IPS-20b (cell line): ENCODE data around the gene NUP133.

Source experiments
- H3K27ac ChIP-seq: one replicate; pipeline ENCODE4 v1.5.1; 2013; ENCODE audit warnings: low read length
- H3K27me3 ChIP-seq: 2 replicates; pipeline ENCODE4 v1.6.1; 2013; ENCODE audit warnings: mild to moderate bottlenecking, low read length, inconsistent platforms; ENCODE audit not compliant: insufficient read depth
- H3K36me3 ChIP-seq: 2 replicates; pipeline ENCODE4 v1.6.1; 2013; ENCODE audit warnings: low read depth, mild to moderate bottlenecking, inconsistent platforms, low read length, moderate library complexity; ENCODE audit not compliant: insufficient read depth
- H3K4me1 ChIP-seq: 2 replicates; pipeline ENCODE4 v1.6.1; 2013; ENCODE audit warnings: mild to moderate bottlenecking, control low read depth, inconsistent platforms, low read length, moderate library complexity; ENCODE audit not compliant: insufficient read depth
- H3K4me3 ChIP-seq: 2 replicates; pipeline ENCODE4 v1.5.1; 2013; ENCODE audit warnings: mild to moderate bottlenecking, low read length, inconsistent platforms
- H3K9ac ChIP-seq: 2 replicates; pipeline ENCODE4 v1.6.1; 2013; ENCODE audit warnings: low read depth, mild to moderate bottlenecking, inconsistent platforms, low read length, moderate library complexity
- H3K9me3 ChIP-seq: 2 replicates; pipeline ENCODE4 v1.6.1; 2013; ENCODE audit warnings: mild to moderate bottlenecking, low read depth, low read length, inconsistent platforms; ENCODE audit not compliant: insufficient read depth

The NUP133 gene

DNA sequence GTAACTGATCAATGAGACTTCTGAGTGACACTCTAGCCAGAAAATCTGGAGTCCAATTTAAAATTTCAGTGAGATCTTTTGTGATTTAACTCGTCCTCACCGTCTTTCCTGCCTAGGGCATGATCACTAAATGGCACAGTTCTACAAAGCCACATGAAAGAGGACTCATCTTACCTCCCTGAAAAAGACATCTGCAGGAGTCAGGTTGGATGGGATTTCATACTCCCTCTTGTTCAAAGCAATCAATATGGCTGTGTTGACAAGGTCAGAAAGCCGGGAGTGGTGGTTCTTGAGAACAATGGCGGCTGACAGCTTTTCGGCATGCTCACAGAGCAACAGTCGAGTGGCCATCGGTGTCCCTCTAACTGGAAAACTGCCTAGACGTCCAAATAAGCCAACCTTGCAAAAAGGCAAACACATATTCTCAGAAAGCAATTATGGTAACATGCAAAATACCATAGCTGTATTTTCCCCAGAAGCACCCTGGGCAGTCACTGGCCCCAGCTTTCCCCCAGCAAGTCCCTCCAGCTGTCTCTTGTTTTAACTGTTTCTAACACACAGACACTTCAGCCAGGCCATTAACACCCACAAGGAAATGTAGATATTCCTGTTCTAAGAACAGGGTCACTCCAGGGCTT, 37.6 kb downstream of the NUP133 start:
- Histone ChIP-seq H3K36me3 (peaks cover 74% of the 10 kb centered on the region), H3K4me3 (no peak overlapping the region), H3K4me1 (no peaks in the 10 kb centered on the region), H3K9me3 (no peaks in the 10 kb centered on the region), H3K9ac (no peak overlapping the region), H3K27me3 (no peaks in the 10 kb centered on the region), H3K27ac (no peak overlapping the region)

DNA sequence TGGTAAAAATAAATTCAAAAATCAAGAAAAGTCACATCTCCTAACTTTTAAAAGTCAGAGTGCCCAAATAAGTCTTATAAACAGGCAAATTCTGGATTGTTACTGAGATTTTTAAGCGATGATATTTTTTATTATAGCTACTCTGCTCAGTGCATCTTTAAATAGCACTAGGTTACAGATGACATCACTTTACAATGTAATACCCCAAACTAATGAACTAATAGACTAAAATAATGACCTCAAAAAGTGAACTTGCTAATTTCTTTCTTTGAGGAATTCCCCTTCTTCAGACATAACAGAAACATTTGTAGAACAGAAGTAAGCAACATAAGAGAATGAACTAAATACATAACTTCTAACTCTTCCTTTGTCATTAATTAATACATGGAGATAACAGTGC, 41.3 kb downstream of the NUP133 start:
- no peaks in the 10 kb centered on the region for H3K9me3 ChIP-seq
- H3K27ac ChIP-seq: no peak overlapping the region
- H3K27me3 ChIP-seq: no peaks in the 10 kb centered on the region
- no peaks in the 10 kb centered on the region for H3K4me1 ChIP-seq
- no peak overlapping the region for H3K9ac ChIP-seq
- H3K36me3 ChIP-seq: peaks cover 82% of the 10 kb centered on the region
- H3K4me3 ChIP-seq: no peak overlapping the region

DNA sequence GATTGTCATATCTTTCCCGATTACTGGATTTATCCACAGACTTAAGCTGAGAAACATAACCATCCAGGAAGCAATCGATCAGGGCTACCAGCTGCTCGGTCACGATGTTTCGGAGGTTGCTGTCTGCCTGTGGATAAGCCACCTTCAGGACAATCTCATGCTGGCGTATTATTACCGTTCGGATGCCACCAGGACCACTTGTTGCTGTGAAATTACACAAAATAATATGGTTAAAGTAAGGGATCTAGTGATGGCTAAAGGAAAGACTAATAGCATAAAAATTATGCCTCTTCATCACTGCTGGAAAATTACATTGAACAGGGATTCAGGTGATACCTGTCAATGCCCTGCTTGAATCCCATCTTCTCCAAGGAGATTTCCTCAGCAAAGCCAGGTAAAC, 43.5 kb downstream of the NUP133 start:
- Histone ChIP-seq H3K27ac (no peak overlapping the region), H3K9me3 (no peaks in the 10 kb centered on the region), H3K4me3 (no peak overlapping the region), H3K9ac (no peak overlapping the region), H3K36me3 (peaks cover 86% of the 10 kb centered on the region), H3K27me3 (no peaks in the 10 kb centered on the region), H3K4me1 (no peaks in the 10 kb centered on the region)

DNA sequence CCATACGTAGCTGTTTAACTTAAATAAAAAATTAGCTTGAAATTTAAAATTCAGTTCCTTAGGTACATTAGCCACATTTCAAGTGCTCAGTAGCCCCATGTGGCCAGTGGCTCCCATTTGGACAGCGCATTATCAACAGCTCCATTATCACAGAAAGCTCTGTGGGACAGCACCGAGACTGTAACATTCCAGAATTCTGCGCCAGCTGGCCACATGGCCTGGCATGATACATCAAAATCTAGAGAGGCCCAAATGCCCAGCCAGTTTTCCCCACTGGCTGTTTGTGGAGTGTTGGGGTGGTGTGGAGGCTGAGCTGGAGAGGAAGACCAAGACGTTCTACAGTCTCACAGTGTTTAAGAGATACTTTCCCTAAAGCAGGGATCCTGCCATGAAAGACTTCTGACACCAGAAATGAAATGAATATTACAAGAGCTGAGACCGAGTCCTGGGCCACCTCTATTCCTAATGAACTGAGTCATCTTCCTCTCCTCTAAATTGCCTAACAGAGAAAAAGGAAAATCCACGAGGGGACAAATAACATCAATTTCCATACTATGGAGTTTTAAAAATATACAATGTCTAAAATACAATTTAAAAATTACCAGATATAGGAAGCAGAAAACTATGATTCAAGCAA, 47.0 kb downstream of the NUP133 start:
- Histone ChIP-seq H3K27me3 (no peaks in the 10 kb centered on the region), H3K4me3 (no peak overlapping the region), H3K36me3 (peaks cover 94% of the 10 kb centered on the region), H3K9ac (no peak overlapping the region), H3K9me3 (no peaks in the 10 kb centered on the region), H3K27ac (no peak overlapping the region), H3K4me1 (no peaks in the 10 kb centered on the region)

DNA sequence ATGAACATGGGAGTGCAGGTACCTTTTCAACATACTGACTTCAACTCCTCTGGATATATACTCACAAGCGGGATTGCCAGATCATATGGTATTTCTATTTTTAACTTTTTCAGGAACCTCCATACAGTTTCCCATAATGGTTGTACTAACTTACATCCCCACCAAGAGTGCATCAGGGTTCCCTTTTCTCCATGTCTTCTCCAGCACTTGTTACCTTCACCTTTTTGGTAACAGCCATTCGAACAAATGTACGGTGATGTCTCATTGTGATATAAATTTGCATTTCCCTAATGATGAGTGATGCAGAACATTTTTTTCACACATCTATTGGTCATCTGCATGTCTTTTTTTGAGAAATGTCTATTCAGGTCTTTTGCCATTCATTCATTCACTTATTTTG, 48.3 kb downstream of the NUP133 start:
- Histone ChIP-seq H3K9me3 (no peaks in the 10 kb centered on the region), H3K9ac (no peak overlapping the region), H3K27ac (no peak overlapping the region), H3K4me3 (no peak overlapping the region), H3K27me3 (no peaks in the 10 kb centered on the region), H3K36me3 (peaks cover 94% of the 10 kb centered on the region), H3K4me1 (no peaks in the 10 kb centered on the region)

DNA sequence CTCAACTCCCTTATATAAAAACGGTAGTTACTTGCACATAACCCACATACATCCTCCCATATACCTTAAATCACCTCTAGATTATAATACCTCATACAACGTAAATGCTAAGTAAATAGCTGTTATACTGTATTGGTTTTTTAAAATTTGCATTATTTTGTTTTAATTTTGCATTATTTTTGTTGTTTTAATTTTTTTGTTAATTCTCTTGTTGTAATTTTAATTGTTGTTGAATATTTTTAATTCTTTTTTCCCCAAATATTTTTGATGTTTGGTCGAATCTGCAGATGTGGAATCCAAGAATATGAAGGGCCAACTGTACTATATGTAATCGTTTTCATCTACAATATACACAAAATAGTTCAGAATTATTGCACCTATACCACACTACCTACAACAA, 50.7 kb downstream of the NUP133 start:
- Histone ChIP-seq H3K9me3 (no peaks in the 10 kb centered on the region), H3K4me1 (no peaks in the 10 kb centered on the region), H3K9ac (no peak overlapping the region), H3K4me3 (no peak overlapping the region), H3K27ac (no peak overlapping the region), H3K27me3 (no peaks in the 10 kb centered on the region), H3K36me3 (peaks cover 75% of the 10 kb centered on the region)

DNA sequence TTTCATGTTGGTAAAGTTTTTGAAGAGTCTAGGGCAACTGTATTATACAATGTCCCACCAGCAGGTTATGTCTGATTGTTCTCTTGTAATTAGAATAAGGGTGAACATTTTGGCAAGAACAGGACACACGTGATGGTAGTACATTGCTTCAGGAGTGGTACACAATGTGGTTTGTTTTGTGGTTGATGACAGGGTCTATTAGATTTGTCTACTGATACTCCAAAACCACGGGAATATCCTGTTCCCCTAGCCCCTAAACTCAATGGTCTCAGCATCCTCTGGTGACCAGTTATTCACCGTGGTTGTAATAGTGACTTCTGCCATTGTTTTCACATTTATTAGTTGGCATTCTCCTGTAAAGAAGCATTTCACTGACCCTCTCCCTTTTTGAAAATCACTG, 52.1 kb downstream of the NUP133 start:
- Histone ChIP-seq H3K27me3 (no peaks in the 10 kb centered on the region), H3K27ac (no peak overlapping the region), H3K36me3 (peaks cover 75% of the 10 kb centered on the region), H3K9ac (no peak overlapping the region), H3K4me1 (no peaks in the 10 kb centered on the region), H3K4me3 (no peak overlapping the region), H3K9me3 (no peaks in the 10 kb centered on the region)

DNA sequence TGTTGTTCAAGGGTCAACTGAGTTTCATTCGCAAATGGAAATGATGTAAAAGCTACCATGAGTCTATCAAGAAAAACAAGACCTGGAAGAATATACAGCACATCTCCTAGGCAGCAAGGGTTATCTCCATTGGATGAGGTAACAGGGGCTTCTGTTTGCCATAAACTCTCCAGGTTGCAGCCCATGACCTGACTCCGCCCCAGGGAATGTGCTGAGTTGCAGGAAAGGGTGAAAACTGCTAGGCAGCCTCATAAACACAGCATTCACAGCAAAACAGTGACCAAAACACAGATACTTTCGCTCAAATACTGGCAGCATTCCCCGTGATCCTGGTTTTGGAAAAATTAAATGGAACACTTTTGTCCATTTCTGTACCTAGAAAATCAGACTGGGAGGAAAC, 54.1 kb downstream of the NUP133 start:
- H3K27ac ChIP-seq: no peak overlapping the region
- H3K4me3 ChIP-seq: no peak overlapping the region
- peaks cover 70% of the 10 kb centered on the region for H3K36me3 ChIP-seq
- no peaks in the 10 kb centered on the region for H3K4me1 ChIP-seq
- H3K9ac ChIP-seq: no peak overlapping the region
- H3K27me3 ChIP-seq: no peaks in the 10 kb centered on the region
- no peaks in the 10 kb centered on the region for H3K9me3 ChIP-seq

DNA sequence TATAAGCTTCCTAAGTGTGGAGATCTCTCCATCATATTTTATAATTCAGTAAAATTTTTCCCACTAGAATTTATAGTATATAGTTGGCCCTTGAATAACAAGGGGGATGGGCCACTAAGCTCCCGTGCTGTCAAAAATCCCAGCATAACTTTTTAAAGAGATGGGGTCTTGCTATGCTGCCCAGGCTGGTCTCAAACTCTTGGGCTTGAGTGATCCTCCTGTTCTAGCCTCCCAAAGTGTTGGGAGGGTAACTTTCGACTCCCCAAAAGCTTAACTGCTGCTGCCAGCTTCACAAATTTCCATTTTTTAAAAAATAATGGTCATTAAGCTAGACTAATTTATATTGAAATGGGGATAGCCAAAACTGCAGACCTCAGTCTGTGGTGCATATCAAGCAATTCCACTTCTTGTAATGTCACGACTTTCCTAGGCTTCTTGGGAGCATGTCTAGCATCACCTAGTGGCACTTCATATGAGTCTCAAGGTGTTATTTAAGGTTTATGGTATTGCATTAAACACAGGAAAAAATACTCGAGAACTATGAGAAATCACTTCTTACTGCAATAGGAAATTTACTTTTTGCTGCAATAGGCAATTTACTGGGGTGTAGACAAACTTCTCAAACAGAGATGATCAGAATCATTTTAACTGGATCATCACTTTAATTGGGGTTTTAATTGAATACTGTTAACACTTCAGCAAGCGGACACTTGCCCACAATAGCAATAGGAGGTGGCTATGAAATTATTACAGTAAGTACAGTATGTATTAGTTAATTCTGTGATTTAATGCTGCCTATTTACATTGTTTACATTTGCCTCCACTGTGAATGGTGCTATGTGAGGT, 55.0 kb downstream of the NUP133 start:
- no peaks in the 10 kb centered on the region for H3K4me1 ChIP-seq
- no peak overlapping the region for H3K27ac ChIP-seq
- H3K9ac ChIP-seq: no peak overlapping the region
- H3K4me3 ChIP-seq: no peak overlapping the region
- no peaks in the 10 kb centered on the region for H3K27me3 ChIP-seq
- no peaks in the 10 kb centered on the region for H3K9me3 ChIP-seq
- H3K36me3 ChIP-seq: peaks cover 69% of the 10 kb centered on the region

DNA sequence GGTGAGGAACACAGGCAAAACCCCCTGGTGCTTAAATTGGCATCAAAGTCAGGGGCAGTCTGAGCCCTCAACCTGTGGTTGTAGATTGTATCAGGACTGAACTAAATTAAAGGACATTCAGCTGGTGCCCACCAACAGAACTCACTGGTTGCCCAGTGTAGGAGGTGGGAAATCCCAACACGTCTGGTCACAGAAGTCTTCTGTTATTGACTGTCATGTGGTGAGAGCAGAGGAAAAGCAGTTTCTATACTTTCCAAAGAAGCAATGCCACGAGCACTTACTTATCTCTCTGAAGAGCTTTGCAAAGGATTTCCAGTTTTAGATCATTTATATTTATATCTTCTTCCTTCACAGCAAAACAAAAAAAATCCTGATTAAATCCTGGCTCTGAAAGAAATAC, 59.3 kb downstream of the NUP133 start:
- H3K9me3 ChIP-seq: no peaks in the 10 kb centered on the region
- no peaks in the 10 kb centered on the region for H3K27me3 ChIP-seq
- H3K4me1 ChIP-seq: no peaks in the 10 kb centered on the region
- H3K27ac ChIP-seq: no peak overlapping the region
- H3K4me3 ChIP-seq: no peak overlapping the region
- peaks cover 67% of the 10 kb centered on the region for H3K36me3 ChIP-seq
- no peak overlapping the region for H3K9ac ChIP-seq

DNA sequence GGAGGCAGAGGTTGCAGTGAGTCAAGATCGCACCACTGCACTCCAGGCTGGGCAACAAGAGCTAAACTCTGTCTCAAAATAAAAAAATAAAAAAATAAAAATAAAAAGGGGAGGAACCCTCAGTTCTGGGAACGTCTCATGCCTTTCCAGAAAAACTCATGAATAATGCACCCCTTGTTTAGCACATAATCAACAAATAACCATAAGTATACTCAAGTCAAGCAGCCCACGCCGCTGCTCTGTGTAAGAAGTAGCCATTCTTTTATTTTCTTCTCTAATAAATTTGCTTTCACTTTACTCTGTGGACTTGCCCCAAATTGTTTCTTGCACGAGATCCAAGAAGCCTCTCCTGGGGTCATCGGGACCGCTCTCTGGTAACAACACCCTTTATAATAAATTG, 59.8 kb downstream of the NUP133 start:
- H3K9ac ChIP-seq: no peak overlapping the region
- H3K27ac ChIP-seq: no peak overlapping the region
- H3K9me3 ChIP-seq: no peaks in the 10 kb centered on the region
- H3K4me3 ChIP-seq: no peak overlapping the region
- H3K36me3 ChIP-seq: peaks cover 68% of the 10 kb centered on the region
- H3K27me3 ChIP-seq: no peaks in the 10 kb centered on the region
- H3K4me1 ChIP-seq: no peaks in the 10 kb centered on the region

DNA sequence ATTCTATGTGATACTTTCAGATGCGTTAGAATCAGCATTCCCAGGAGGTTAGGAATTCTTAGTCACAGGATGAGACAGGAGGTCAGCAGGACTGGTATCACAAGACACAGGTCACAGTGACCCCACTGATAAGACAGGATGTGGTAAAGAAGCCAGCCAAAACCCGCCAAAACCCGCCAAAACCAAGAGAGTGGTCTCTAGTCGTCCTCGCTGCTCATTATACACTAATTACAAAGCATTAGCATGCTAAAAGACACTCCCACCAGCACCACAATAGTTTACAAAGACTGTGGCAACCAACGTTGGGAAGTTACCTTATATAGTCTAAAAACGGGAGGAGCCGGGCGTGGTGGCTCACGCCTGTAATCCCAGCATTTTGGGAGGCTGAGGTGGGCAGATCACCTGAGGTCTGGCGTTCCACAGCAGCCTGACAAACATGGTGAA, 60.3 kb downstream of the NUP133 start:
- no peaks in the 10 kb centered on the region for H3K4me1 ChIP-seq
- no peak overlapping the region for H3K4me3 ChIP-seq
- H3K9ac ChIP-seq: no peak overlapping the region
- no peaks in the 10 kb centered on the region for H3K27me3 ChIP-seq
- no peaks in the 10 kb centered on the region for H3K9me3 ChIP-seq
- H3K36me3 ChIP-seq: peaks cover 73% of the 10 kb centered on the region
- no peak overlapping the region for H3K27ac ChIP-seq
